B cell (primary cell): ENCODE measurements around the gene SEMA3A. TPM values are rescaled to one million over a fixed set of nuclear protein-coding genes. Genes with fewer than 3 reads are reported as not detected.

Experiments
- ATAC-seq: fragments of 200-7000 bp; cut with Tn5 transposase; one replicate; pipeline ENCODE4 v1.10.0; 2021; ENCODE audit warnings: low read depth, mild to moderate bottlenecking, moderate number of reproducible peaks, moderate library complexity
- CTCF ChIA-PET: fragments of 350-600 bp; sonication (Branson Sonifier 250); formaldehyde crosslinking; loops from one replicate; lab custom pipeline; 2021; ENCODE audit warnings: antibody characterized with exemption, inconsistent platforms; lab: Charles Lee
- POLR2A ChIA-PET: fragments of 350-600 bp; sonication (Branson Sonifier 250); formaldehyde crosslinking; loops from one replicate; lab custom pipeline; 2021; ENCODE audit warnings: antibody characterized with exemption; lab: Charles Lee
- DNase-seq: peaks from one replicate; pipeline ENCODE4 v3.0.0; 2013
- H2AFZ ChIP-seq: 2 replicates; pipeline ENCODE4 v1.6.1; 2012; ENCODE audit warnings: mild to moderate bottlenecking, low read depth, low read length; ENCODE audit not compliant: insufficient read depth, poor library complexity, severe bottlenecking
- H3K27ac ChIP-seq, 2 donors: 1 replicate in 1 of 2; 2 replicates in 1 of 2; pipeline ENCODE4 v1.5.1; 2012 to 2013; ENCODE audit warnings: low read length in 2 of 2, mild to moderate bottlenecking in 2 of 2, moderate library complexity in 1 of 2
- H3K27me3 ChIP-seq, 4 experiments: fragments of 200-600 bp in 1 of 4; sonication (generic) in 1 of 4; replicated peaks in 1 of 4; 1 replicate in 2 of 4; 2 replicates in 2 of 4; pipeline versions ENCODE4 v1.6.1 to v1.7.0; 2013 to 2016; ENCODE audit warnings: low read length in 3 of 4, mild to moderate bottlenecking in 2 of 4, mixed read lengths in 1 of 4, moderate library complexity in 1 of 4; ENCODE audit not compliant: insufficient read depth in 4 of 4, control insufficient read depth in 3 of 4; ENCODE audit errors: control extremely low read depth in 1 of 4
- H3K36me3 ChIP-seq, 2 experiments: replicated peaks in 1 of 2; 1 replicate in 1 of 2; 2 replicates in 1 of 2; pipeline versions ENCODE4 v1.6.1 to v1.7.1; 2013; ENCODE audit warnings: low read length in 1 of 2; ENCODE audit not compliant: insufficient read depth in 2 of 2, control insufficient read depth in 1 of 2; ENCODE audit errors: control extremely low read depth in 1 of 2, extremely low read depth in 1 of 2
- H3K4me1 ChIP-seq, 2 donors: fragments of 200-600 bp in 1 of 2; sonication (generic) in 1 of 2; 1 replicate in 1 of 2; 2 replicates in 1 of 2; pipeline versions ENCODE4 v1.5.1 to v1.6.1; 2013 to 2017; ENCODE audit warnings: low read length in 2 of 2; ENCODE audit not compliant: control insufficient read depth in 2 of 2, insufficient read depth in 2 of 2
- H3K4me2 ChIP-seq: replicated peaks from 2 replicates; pipeline ENCODE3; 2012; ENCODE audit warnings: mild to moderate bottlenecking, low read depth, low read length; ENCODE audit not compliant: poor library complexity, severe bottlenecking
- H3K4me3 ChIP-seq, 5 experiments: fragments of 200-600 bp in 1 of 5; sonication (generic) in 1 of 5; 1 replicate in 3 of 5; 2 replicates in 2 of 5; pipeline versions ENCODE4 v1.5.1 to v1.7.0; 2011 to 2016; ENCODE audit warnings: low read length in 4 of 5, mild to moderate bottlenecking in 4 of 5, low read depth in 2 of 5, control low read depth in 1 of 5, moderate library complexity in 1 of 5; ENCODE audit not compliant: insufficient read depth in 1 of 5; ENCODE audit errors: control extremely low read depth in 1 of 5, extremely low read depth in 1 of 5
- H3K79me2 ChIP-seq: fragments of 200-600 bp; sonication (generic); one replicate; pipeline ENCODE4 v1.6.0; 2016; ENCODE audit warnings: low read length; ENCODE audit not compliant: control insufficient read depth, insufficient read depth
- H3K9ac ChIP-seq: fragments of 200-600 bp; sonication (generic); 2 replicates; pipeline ENCODE4 v1.6.1; 2017; ENCODE audit warnings: mild to moderate bottlenecking, low read length, moderate library complexity
- H3K9me3 ChIP-seq, 3 donors: one replicate each; pipeline versions ENCODE4 v1.6.1 to v1.7.1; 2013; ENCODE audit warnings: low read length in 2 of 3; ENCODE audit not compliant: control insufficient read depth in 2 of 3, insufficient read depth in 1 of 3; ENCODE audit errors: control extremely low read depth in 1 of 3
- H4K20me1 ChIP-seq: 2 replicates; pipeline ENCODE4 v1.6.0; 2012; ENCODE audit warnings: mild to moderate bottlenecking, low read length; ENCODE audit not compliant: insufficient read depth, control insufficient read depth, poor library complexity, severe bottlenecking
- H3K27ac Mint-ChIP-seq: one replicate; pipeline ENCODE4 v1.8.0; 2021; ENCODE audit warnings: mixed read lengths
- H3K27me3 Mint-ChIP-seq: one replicate; pipeline ENCODE4 v1.8.0; 2021; ENCODE audit warnings: mixed read lengths
- H3K4me1 Mint-ChIP-seq: one replicate; pipeline ENCODE4 v1.8.0; 2021; ENCODE audit warnings: mixed read lengths
- H3K4me3 Mint-ChIP-seq: one replicate; pipeline ENCODE4 v1.8.0; 2021; ENCODE audit warnings: mixed read lengths
- H3K9me3 Mint-ChIP-seq: one replicate; pipeline ENCODE4 v1.8.0; 2022; ENCODE audit warnings: mixed read lengths; ENCODE audit not compliant: insufficient read depth
- CTCF ChIP-seq: fragments of 200-600 bp; IDR thresholded peaks from one replicate; pipeline ENCODE4 v1.8.0; 2022; ENCODE audit warnings: antibody characterized with exemption, mild to moderate bottlenecking
- EZH2 ChIP-seq: IDR thresholded peaks from 2 replicates; pipeline ENCODE4 v1.6.1; 2012; ENCODE audit warnings: borderline replicate concordance, low read depth, mild to moderate bottlenecking, moderate library complexity, low read length; ENCODE audit not compliant: insufficient read depth, poor library complexity, severe bottlenecking
- WGBS: methylation state at CpG from one replicate; pipeline ENCODE4 v1.1.5; 2013; ENCODE audit warnings: missing lambda C conversion rate; ENCODE audit not compliant: insufficient coverage; 5-methylcytosine and 5-hydroxymethylcytosine counted together
- intact Hi-C: fragments of 100-400 bp; cut with micrococcal nuclease; formaldehyde crosslinking; loops from one replicate; pipeline ENCODE4 v1.10.0; 2022
- polyA plus RNA-seq: library from polyadenylated mRNA; depleted of rRNA; stranded (reverse); fragments of >200 nt; gene quantifications from 2 replicates; pipeline ENCODE4 v1.2.3, GENCODE V29; 2012
- total RNA-seq, 2 donors: library from RNA; stranded (reverse); fragments of 120-200 nt in 1 of 2; gene quantifications; 1 replicate in 1 of 2; 2 replicates in 1 of 2; pipeline versions ENCODE4 v1.2.3 to v1.2.4, GENCODE V29; 2013 to 2022

Gene SEMA3A
- total and polyA plus RNA-seq, 2 donors (not counting 1 experiment from before 2014, with no cell fraction given): not detected

DNA sequence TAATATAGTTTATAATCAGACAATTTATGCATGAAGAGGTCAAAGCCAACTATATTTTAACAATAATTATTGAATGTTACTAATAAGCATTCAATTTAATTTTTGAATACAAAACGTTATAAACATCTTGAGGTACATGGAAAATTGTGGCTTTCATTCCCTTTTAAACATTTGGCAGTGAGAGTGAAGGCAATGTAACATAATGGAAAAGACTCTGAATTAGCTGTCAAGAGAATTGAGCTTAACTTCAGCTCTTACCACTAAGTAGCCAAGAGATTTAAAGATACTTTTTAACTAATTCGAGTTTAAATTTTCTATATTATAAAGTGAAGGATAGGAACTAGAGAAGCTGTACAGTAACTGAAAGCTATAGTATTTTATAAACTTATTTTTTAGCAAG, 98.6 kb downstream of the SEMA3A start:
- no peak for TF ChIP-seq EZH2
- TF ChIP-seq CTCF: no peak
- no peaks in the 10 kb centered on the region for H3K27me3 Mint-ChIP-seq

DNA sequence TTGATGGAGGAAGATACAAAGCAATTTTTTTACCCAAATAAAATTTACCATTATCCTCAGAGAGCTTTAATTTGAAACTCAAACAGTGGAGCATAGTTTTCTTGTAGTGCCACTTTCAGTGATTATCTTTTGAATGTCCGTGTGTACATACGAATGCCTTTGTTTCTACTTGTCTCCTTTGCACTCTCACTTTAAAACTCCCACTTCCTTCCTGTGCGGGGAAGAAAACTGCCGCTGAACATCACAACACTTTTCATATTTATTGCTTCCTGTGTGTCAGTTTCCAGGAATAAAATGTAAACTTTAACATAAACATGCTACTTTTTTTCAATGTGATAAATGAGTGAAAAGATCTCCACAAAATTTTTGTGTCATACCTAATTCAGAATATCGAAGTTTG, 102.4 kb downstream of the SEMA3A start:
- Mint-ChIP-seq H3K27me3 (no peaks in the 10 kb centered on the region), H3K4me3 (no peak overlapping the region), H3K4me1 (no peaks in the 10 kb centered on the region), H3K27ac (no peak overlapping the region), H3K9me3 (peaks cover 2% of the 10 kb centered on the region)
- CTCF ChIA-PET: no interaction called here
- POLR2A ChIA-PET: no interaction called here
- Histone ChIP-seq H3K27me3 (no peaks in the 10 kb centered on the region), H3K9me3 (no peaks in the 10 kb centered on the region), H3K79me2 (no peaks in the 10 kb centered on the region), H3K4me2 (no peak overlapping the region), H3K9ac (no peak overlapping the region), H3K27ac (no peak overlapping the region), H3K36me3 (no peaks in the 10 kb centered on the region), H2AFZ (peak overlapping the region; percentile 0), H4K20me1 (no peaks in the 10 kb centered on the region), H3K4me3 (no peak overlapping the region), H3K4me1 (no peaks in the 10 kb centered on the region)
- DNase-seq (no peak), ATAC-seq (no peak)
- intact Hi-C loops: no loop called here
- WGBS: no CpG with 5 or more reads among the region's 5 CpGs
- TF ChIP-seq CTCF: no peak
- no peak for TF ChIP-seq EZH2

More for the DNA sequence above, 98.6 kb downstream of the SEMA3A start:
- Histone ChIP-seq H2AFZ (no peak overlapping the region), H3K27ac (no peak overlapping the region), H3K4me2 (no peak overlapping the region), H3K79me2 (no peaks in the 10 kb centered on the region), H4K20me1 (no peaks in the 10 kb centered on the region), H3K9ac (no peak overlapping the region), H3K4me3 (no peak overlapping the region), H3K27me3 (no peaks in the 10 kb centered on the region), H3K36me3 (no peaks in the 10 kb centered on the region), H3K4me1 (no peaks in the 10 kb centered on the region), H3K9me3 (no peaks in the 10 kb centered on the region)
- no CpG with 5 or more reads among the region's 2 CpGs for WGBS
- ChIA-PET CTCF (no interaction called here), POLR2A (no interaction called here)
- intact Hi-C loops: no loop called here
- Mint-ChIP-seq H3K4me3 (no peak overlapping the region), H3K9me3 (peaks cover 4% of the 10 kb centered on the region), H3K4me1 (no peaks in the 10 kb centered on the region), H3K27ac (no peak overlapping the region)
- no peak for ATAC-seq
- DNase-seq: no peak
